ENCODE results near the gene MOB3B. TPM values are rescaled to one million over a fixed set of nuclear protein-coding genes. Genes with fewer than 3 reads are reported as not detected.

The MOB3B gene
- polyA plus RNA-seq, 2 of the 4 experiments (the other 2 are of a cell fraction) = 6.0 to 6.4 TPM

DNA sequence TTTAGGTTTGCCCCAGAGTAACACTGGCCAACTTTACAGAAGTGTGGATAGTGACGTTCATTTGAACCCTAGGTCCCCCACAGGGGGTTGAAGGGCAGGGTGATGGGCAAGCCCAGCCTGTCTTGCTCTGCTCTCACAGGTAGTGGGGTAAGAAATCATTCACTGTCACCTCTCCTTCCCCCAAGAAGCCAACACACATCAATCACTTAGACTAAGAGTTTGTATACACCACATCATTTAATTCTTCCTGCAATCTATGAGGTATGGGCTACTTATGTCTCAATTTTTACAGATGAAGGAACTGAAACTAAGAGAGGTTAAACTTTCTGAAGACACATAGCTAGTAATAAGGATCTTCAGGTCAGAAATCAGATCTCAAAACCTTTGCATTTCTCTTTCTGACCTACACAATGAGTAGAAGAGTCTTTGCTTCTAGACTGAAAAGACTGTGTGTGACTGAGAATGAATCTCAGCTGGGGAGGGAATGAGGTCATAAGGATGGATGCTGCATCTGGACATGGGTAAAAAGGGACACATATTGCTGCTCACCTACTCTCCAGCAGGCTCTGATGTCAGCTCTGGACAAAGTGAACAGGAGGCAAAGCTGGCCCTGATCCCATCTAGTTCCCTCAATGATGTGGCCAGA, 151.7 kb downstream of the MOB3B start:
- CTCF ChIA-PET = interaction anchor here (1.1 to 1.7 kb wide), 2 partner anchors 12 to 169 kb away, joined by 4 to 6 read pairs; no protein-coding TSS in a partner anchor
- TF ChIP-seq EP300 (IDR thresholded peaks at IDR 0.05) (no peak), KDM1A (IDR thresholded peaks at IDR 0.05; ENCODE audit: low read depth) (no peak), GATA3 (IDR thresholded peaks at IDR 0.05; ENCODE audit: borderline replicate concordance) (no peak), PHF8 (IDR thresholded peaks at IDR 0.05; ENCODE audit: borderline replicate concordance, low read depth) (no peak), CEBPB (IDR thresholded peaks at IDR 0.05) (no peak), CBX2 (IDR thresholded peaks at IDR 0.05; ENCODE audit: borderline replicate concordance, low read depth) (no peak)
- TF ChIP-seq, protein P1, sequence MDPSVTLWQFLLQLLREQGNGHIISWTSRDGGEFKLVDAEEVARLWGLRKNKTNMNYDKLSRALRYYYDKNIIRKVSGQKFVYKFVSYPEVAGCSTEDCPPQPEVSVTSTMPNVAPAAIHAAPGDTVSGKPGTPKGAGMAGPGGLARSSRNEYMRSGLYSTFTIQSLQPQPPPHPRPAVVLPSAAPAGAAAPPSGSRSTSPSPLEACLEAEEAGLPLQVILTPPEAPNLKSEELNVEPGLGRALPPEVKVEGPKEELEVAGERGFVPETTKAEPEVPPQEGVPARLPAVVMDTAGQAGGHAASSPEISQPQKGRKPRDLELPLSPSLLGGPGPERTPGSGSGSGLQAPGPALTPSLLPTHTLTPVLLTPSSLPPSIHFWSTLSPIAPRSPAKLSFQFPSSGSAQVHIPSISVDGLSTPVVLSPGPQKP (IDR thresholded peaks at IDR 0.05; ENCODE audit: low read depth, low read length) = no peak
- no peak for FAIRE-seq

DNA sequence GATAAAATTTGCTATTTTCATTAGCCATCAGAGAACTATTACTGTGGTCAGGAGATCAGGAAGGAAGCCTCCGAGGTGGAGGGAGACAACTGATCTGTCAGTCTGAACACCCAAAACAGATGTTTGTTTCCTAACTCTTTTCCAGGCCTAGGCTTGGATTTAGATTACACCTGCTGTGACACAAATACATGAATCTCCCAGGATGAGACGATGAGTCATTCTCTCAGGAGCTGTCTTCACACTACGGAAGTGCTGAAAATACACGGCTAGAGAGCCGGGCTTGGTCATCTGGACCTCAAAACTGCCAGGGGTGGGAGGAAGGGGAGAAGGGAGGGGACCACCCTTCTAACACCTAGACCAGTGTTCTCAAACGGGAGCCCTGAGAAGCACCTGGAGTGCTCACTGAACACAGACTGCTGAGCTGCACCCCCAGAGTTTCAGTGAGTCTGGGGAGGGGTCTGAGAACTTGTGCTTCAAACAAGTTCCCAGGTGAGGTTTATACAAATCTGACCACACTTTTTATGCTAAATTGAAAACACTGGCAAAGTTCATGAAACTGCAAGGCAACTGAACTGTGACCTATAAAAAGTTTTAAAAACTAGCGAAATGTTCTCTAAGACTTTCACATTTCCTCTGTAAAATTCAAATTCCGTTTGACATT, 152.3 kb downstream of the MOB3B start:
- 19% methylated on average over 7 of the region's 8 CpGs for whole genome bisulfite sequencing (ENCODE audit: missing lambda C conversion rate)
- ChIA-PET CTCF (interaction anchor here (1.7 kb wide), 1 partner anchor 170 kb away, joined by 6 read pairs; no protein-coding TSS in a partner anchor), POLR2A (interaction anchor here (0.5 to 0.9 kb wide), 2 partner anchors 70 to 186 kb away, joined by 3 to 4 read pairs; no protein-coding TSS in a partner anchor)
- H3K4me1 ChIP-seq = peaks cover 54% of the 10 kb centered on the region
- FAIRE-seq = no peak
- H3K4me3 ChIP-seq = no peak overlapping the region
- H3K9me3 ChIP-seq = no peaks in the 10 kb centered on the region
- peak overlapping the region; percentile 24 to 59; a peak in 4 of 6 replicates for H3K27ac ChIP-seq
- peak overlapping the region; percentile 59 for H3K4me2 ChIP-seq
- TF ChIP-seq ZFP36 (IDR thresholded peaks at IDR 0.05; ENCODE audit: borderline replicate concordance, partially characterized antibody) = no peak
- TF ChIP-seq, protein P1 (IDR thresholded peaks at IDR 0.05; ENCODE audit: low read depth, low read length) = no peak
- peak; percentile 52; the same call in 1 of the 2 replicates for TF ChIP-seq FOSL2 (IDR thresholded peaks at IDR 0.05)
- peak; percentile 83 for TF ChIP-seq FOSL2 (CRISPR knock-in tag; IDR thresholded peaks at IDR 0.05)
- TF ChIP-seq POLR2A (IDR thresholded peaks at IDR 0.05; ENCODE audit: low read length) = no peak
- peak; percentile 51 to 54 for DNase-seq (ENCODE audit: low read depth in 1 of 2, low spot score in 1 of 2)
- ATAC-seq = peak; percentile 67 to 70; a peak in 4 of 6 replicates

More for the DNA sequence above, 151.7 kb downstream of the MOB3B start:
- DNase-seq (ENCODE audit: low read depth in 1 of 2, low spot score in 1 of 2) (no peak), ATAC-seq (peak; percentile 7 to 45; a peak in 3 of 6 replicates)
- H3K4me1 ChIP-seq = peaks cover 54% of the 10 kb centered on the region
- no peaks in the 10 kb centered on the region for H3K9me3 ChIP-seq
- peak overlapping the region; percentile 6 to 59; a peak in 3 of 6 replicates for H3K27ac ChIP-seq
- no peak overlapping the region for H3K4me3 ChIP-seq
- WGBS (ENCODE audit: missing lambda C conversion rate) = 23% methylated on average over 1 of the region's 1 CpG
- peak overlapping the region; percentile 59; the same call in 2 of the 3 replicates for H3K4me2 ChIP-seq
- POLR2A ChIA-PET = interaction anchor here (0.5 to 0.9 kb wide), 2 partner anchors 69 to 186 kb away, joined by 3 to 4 read pairs; no protein-coding TSS in a partner anchor

DNA sequence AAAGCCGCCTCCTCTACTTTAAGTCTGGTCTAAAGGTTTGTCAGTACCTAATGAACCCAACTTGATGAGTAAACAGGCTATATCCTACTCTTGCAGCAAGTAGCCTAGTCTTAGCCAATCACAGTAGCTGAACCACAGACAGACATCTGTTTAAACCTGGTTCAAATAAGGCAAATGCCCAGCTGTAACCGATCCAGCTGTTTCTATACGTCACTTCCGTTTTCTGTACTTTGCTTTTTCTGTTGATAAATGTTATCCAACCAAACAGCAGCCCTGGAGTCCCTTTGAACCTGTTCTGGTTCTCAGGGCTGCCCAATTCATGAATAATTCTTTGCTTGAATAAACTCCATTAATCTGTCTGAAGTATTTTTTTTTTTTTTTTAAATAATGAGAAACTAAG, 155.8 kb downstream of the MOB3B start:
- ChIA-PET POLR2A (no interaction called here), CTCF (interaction anchor here (0.6 to 1.5 kb wide), 2 partner anchors 9 to 14 kb away, joined by 3 read pairs; no protein-coding TSS in a partner anchor)
- DNase-seq (ENCODE audit: low read depth in 1 of 2, low spot score in 1 of 2) = no peak
- no peak overlapping the region for H3K4me3 ChIP-seq
- ATAC-seq = no peak
- WGBS (ENCODE audit: missing lambda C conversion rate) = 82% methylated on average over 4 of the region's 4 CpGs
- TF ChIP-seq FOXS1 (CRISPR knock-in tag; IDR thresholded peaks at IDR 0.05) (no peak), EP300 (IDR thresholded peaks at IDR 0.05) (no peak)
- TF ChIP-seq, protein P2, sequence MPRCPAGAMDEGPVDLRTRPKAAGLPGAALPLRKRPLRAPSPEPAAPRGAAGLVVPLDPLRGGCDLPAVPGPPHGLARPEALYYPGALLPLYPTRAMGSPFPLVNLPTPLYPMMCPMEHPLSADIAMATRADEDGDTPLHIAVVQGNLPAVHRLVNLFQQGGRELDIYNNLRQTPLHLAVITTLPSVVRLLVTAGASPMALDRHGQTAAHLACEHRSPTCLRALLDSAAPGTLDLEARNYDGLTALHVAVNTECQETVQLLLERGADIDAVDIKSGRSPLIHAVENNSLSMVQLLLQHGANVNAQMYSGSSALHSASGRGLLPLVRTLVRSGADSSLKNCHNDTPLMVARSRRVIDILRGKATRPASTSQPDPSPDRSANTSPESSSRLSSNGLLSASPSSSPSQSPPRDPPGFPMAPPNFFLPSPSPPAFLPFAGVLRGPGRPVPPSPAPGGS (IDR thresholded peaks at IDR 0.05) = no peak
- TF ChIP-seq, protein P3, sequence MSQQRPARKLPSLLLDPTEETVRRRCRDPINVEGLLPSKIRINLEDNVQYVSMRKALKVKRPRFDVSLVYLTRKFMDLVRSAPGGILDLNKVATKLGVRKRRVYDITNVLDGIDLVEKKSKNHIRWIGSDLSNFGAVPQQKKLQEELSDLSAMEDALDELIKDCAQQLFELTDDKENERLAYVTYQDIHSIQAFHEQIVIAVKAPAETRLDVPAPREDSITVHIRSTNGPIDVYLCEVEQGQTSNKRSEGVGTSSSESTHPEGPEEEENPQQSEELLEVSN (IDR thresholded peaks at IDR 0.05; ENCODE audit: borderline replicate concordance, low read depth) = no peak
- TF ChIP-seq, protein P4, sequence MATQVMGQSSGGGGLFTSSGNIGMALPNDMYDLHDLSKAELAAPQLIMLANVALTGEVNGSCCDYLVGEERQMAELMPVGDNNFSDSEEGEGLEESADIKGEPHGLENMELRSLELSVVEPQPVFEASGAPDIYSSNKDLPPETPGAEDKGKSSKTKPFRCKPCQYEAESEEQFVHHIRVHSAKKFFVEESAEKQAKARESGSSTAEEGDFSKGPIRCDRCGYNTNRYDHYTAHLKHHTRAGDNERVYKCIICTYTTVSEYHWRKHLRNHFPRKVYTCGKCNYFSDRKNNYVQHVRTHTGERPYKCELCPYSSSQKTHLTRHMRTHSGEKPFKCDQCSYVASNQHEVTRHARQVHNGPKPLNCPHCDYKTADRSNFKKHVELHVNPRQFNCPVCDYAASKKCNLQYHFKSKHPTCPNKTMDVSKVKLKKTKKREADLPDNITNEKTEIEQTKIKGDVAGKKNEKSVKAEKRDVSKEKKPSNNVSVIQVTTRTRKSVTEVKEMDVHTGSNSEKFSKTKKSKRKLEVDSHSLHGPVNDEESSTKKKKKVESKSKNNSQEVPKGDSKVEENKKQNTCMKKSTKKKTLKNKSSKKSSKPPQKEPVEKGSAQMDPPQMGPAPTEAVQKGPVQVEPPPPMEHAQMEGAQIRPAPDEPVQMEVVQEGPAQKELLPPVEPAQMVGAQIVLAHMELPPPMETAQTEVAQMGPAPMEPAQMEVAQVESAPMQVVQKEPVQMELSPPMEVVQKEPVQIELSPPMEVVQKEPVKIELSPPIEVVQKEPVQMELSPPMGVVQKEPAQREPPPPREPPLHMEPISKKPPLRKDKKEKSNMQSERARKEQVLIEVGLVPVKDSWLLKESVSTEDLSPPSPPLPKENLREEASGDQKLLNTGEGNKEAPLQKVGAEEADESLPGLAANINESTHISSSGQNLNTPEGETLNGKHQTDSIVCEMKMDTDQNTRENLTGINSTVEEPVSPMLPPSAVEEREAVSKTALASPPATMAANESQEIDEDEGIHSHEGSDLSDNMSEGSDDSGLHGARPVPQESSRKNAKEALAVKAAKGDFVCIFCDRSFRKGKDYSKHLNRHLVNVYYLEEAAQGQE (IDR thresholded peaks at IDR 0.05) = no peak
- no peak for FAIRE-seq
- no peaks in the 10 kb centered on the region for H3K9me3 ChIP-seq
- no peak overlapping the region for H3K4me2 ChIP-seq
- peaks cover 47% of the 10 kb centered on the region for H3K4me1 ChIP-seq
- H3K27ac ChIP-seq = no peak overlapping the region
